A549 treated with AZD9567 at 1 μM for 4 hours (cell line): Measurements from ENCODE around the gene DGKA. TPM values are rescaled to one million over a fixed set of nuclear protein-coding genes. Genes with fewer than 3 reads are reported as not detected.

ENCODE experiments used
- total RNA-seq: library from RNA; stranded (reverse); fragments of 200-300 nt; extraction: Qiagen RNA extraction; gene quantifications from 5 replicates; pipeline ENCODE4 v1.2.3, GENCODE V29; 2022; ENCODE audit not compliant: insufficient read depth

Gene DGKA
- total RNA-seq = 16.5 to 52.6 TPM (median 18.3 TPM) in 5 replicates

DNA sequence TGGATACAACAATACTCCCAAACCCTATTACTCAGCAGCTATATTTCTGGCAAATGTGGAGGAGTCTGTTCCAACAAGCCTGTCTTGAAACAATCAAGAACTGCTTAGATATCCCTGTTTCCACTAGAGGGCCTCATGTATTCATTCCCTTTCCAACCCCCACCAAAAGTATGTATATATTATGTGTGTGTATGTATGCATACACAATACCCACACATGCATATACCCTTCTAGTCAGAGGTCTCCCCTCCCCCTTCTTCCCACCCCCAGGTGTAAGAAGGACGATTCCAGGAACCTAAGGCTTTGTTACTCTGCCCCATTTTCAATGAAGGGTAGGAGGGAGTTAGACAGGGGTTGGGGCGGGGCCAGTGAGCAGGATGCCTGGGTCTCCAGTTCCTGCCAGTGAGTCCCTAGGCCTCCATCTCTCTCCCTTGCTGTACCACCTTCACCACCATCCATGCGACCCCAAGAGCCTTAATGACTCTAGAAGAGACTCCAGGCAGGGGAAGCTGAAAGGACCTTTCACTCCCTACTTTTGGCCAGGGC, at the start of gene DGKA:
DGKA (plus strand) TSS at position 392 of the 546 bp plus-strand sequence. CDS start 5,342 bp downstream, outside the sequence.

DNA sequence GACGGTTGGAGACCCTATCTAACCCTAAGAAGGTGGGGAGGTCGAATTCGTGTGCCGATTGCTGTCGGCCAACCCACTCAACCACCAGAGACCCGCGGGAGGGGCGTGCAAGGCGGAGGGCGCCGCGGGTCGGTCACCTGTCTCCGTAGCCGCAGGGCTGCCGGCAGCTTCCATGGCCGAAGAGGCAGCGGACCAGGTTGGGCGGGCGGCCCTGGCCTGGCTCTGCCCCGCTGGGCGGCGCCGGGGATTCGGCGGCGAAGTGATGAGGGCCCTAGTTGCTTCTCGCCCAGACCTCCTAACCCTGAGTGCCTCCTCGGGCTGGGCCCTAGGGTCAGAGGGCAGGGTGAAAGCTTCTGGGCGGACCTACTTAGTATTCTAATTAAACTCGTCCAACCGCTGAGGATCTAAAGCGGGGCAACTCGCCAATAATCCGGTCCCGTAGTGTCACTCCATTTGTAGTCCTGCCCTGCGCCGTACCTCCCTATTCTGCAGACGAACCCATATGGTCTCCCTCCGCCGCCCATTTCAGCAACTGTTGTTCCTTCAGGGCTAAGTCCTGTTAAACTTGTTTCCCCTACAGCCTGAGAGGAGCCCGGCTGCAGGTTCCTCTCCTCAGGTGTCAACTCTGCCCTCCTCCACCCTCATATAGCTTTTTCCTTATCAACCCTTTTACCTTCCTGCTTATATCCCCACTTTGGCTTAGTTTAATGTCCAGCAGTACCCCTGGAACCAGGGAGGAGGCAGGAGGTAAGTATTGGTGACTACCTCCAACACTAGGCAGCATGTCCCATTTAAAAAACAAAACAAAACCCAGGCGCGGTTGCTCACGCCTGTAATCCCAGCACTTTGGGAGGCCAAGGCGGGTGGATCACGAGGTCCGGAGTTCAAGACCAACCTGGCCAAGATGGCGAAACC, 3.1 kb upstream of the DGKA start, which contains the start of gene PYM1:
PYM1 (minus strand) TSS at position 307 of the 915 bp plus-strand sequence; CDS start at position 174, 133 bp downstream.

DNA sequence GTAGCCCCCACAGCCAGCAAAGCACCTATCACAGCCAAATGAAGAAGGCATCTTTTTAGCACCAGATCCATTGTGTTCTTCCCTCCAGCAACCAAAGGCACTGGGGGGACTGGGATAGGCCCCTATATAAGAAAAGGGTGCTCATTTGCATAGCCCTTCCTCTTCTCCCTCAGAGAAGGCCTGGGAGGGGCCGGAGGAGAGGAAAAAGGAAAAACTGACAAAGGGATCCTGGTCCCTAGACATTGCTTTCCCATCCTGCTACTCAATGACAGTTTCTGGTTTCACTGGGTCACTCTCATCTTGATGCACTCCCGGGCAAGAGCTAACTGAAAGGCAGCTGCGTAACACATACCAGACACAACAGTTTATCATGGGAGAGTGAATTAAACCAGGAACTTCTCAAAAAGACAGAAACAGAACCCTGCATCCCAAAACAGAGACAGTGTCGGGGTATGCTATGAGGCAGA, 35.0 kb downstream of the DGKA start, which contains the start of gene PMEL:
PMEL (minus strand) TSS at position 102 of the 467 bp plus-strand sequence; CDS start at position 71, 31 bp downstream.

DNA sequence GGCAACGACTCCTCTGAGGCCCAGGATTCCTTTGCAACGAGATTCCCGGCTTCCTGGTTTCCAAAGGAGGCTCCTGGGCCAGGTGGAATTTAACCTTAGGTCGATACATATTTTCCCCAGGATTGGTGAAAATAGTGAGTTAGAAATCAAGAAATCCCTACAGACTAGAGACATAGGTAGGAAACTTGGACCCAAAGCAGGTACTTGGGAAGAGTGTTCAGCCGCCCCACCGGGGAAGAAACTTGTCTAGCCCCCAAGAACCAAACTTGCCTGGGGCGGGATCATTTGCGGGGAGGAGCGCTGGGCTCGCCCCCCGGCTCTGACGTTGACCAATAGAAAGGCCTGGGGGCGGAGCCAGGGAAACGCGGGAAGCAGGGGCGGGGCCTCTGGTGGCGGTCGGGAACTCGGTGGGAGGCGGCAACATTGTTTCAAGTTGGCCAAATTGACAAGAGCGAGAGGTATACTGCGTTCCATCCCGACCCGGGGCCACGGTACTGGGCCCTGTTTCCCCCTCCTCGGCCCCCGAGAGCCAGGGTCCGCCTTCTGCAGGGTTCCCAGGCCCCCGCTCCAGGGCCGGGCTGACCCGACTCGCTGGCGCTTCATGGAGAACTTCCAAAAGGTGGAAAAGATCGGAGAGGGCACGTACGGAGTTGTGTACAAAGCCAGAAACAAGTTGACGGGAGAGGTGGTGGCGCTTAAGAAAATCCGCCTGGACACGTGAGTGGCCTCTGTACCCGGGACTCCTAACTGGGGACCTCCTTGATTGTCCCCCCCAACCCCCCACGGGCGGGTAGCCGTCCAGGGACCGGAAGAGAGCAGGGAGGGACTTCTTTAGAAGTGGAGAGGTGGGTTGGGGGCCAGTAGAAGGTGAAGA, 35.7 kb downstream of the DGKA start, which contains the start of gene CDK2:
CDK2 (plus strand) TSS at position 423 of the 874 bp plus-strand sequence; CDS start at position 602, 179 bp downstream.

DNA sequence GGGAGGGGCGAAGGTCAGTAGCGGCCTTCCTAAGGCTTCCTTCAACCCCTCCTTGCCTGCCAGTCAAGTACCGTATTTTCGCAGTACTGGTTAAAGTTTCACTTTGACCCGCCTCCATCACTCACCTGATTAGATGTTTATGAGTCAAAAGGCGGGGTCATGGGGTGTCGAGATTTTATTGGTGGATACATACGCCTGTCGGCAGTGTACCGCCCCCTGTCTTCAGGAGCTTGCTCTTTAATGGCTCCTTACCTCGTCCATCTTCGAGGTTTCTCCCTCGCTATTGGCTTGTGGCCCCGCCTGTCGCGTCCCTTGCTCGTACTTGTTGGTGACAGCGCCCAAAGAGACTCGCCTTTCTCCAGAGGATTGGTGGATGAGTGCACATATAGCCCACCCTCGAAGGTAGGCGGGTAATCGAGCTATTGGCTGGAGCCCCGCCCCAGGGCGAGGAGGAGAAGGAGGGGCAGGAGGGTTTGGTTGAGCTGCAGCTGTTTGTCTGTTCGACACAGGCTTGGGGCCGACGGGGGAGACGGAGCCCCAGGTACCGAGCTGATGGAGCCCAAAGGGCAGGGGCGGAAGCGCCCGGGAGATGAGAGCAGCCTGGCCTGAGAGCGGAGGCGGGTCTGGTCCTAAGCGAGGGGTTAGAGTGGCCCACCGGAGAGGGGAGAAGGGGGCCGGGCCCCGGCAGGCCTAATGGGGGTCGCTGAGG, 42.8 kb downstream of the DGKA start, which contains the start of gene RAB5B:
RAB5B (plus strand) TSS at position 480 of the 709 bp plus-strand sequence. CDS start 12,883 bp downstream, outside the sequence.

DNA sequence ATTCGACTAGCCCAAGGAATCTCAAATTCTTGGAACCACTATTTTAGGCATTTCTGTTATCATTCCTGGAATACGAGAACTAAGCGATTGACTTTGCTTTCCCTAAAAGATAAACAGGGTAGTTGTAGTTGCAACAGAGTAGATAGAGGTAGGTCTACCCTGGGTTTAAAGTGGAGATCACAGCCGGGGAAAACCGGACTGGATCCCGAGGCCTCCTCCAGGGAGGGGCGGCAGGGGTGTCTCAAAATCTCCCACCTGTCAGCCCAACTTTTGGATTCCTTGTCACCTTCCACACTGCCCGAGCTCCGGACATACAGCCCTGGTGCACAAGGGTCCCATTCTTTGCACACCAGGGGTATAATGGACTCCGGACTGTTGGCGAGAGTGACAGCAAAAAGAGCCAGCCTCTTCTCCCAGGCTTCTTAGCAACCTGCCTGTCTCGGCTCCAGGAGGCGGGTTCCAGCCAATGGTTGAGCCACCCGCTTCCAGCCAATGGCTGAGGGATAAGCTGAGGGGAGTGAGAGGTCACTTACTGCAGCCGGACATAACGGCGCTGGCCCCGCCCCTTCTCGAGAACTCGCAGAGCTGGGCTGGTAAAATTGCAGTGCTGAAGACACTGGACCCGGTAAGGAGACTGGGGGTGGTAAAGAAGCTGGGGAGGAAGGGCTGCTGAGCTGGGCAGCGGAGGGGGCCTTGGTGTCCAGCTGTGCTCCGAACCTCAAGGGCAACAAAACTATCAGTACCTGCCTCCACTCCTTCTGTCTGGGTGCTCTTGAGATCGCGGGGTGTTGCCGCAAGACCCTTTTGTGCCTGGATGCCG, 66.0 kb downstream of the DGKA start, which contains the start of gene SUOX:
SUOX (plus strand) TSS at position 562 of the 820 bp plus-strand sequence. CDS start 4,946 bp downstream, outside the sequence.

Other genes starting within 250 kb of the DGKA start
- 1.2 to 2.1 TPM (median 1.5 TPM) in 4 of 5 replicates, not detected in the other for gene ITGA7, start 223.3 kb upstream of the DGKA start, total RNA-seq
- 142 to 155 TPM (median 144 TPM) in 5 replicates for gene BLOC1S1, start 215.1 kb upstream of the DGKA start, total RNA-seq
- 2.0 to 2.7 TPM (median 2.5 TPM) in 4 of 5 replicates, not detected in the other for gene RDH5, start 210.8 kb upstream of the DGKA start, total RNA-seq
- gene CD63, start 202.2 kb upstream of the DGKA start, total RNA-seq = 645 to 708 TPM (median 655 TPM) in 5 replicates
- gene GDF11, start 188.0 kb upstream of the DGKA start, total RNA-seq = 3.7 to 5.1 TPM (median 4.6 TPM) in 5 replicates
- 90.8 to 133 TPM (median 92.8 TPM) in 5 replicates for gene SARNP, start 113.4 kb upstream of the DGKA start, total RNA-seq
- 100 to 110 TPM (median 108 TPM) in 5 replicates for gene ORMDL2, start 113.1 kb upstream of the DGKA start, total RNA-seq
- gene DNAJC14, start 101.6 kb upstream of the DGKA start, total RNA-seq = 16.2 to 29.2 TPM (median 18.3 TPM) in 5 replicates
- gene MMP19, start 88.2 kb upstream of the DGKA start, total RNA-seq = 0.12 to 0.29 TPM (median 0.20 TPM) in 4 of 5 replicates, not detected in the other
- gene PYM1, start 3.3 kb upstream of the DGKA start, total RNA-seq = 38.0 to 46.9 TPM (median 40.9 TPM) in 5 replicates
- gene PMEL, start 34.9 kb downstream of the DGKA start, total RNA-seq = 0.73 to 2.4 TPM (median 0.96 TPM) in 5 replicates
- 46.4 to 94.3 TPM (median 55.3 TPM) in 5 replicates for gene CDK2, start 35.7 kb downstream of the DGKA start, total RNA-seq
- gene RAB5B, start 42.9 kb downstream of the DGKA start, total RNA-seq = 27.4 to 34.9 TPM (median 33.8 TPM) in 5 replicates
- 6.4 to 10.7 TPM (median 8.1 TPM) in 5 replicates for gene SUOX, start 66.1 kb downstream of the DGKA start, total RNA-seq
- gene IKZF4, start 89.9 kb downstream of the DGKA start, total RNA-seq = 1.5 to 2.2 TPM (median 1.9 TPM) in 5 replicates
- 460 to 862 TPM (median 750 TPM) in 5 replicates for gene RPS26, start 110.8 kb downstream of the DGKA start, total RNA-seq
- gene ERBB3, start 149.0 kb downstream of the DGKA start, total RNA-seq = 0.93 to 5.5 TPM (median 1.8 TPM) in 5 replicates
- gene PA2G4, start 173.4 kb downstream of the DGKA start, total RNA-seq = 280 to 304 TPM (median 287 TPM) in 5 replicates
- gene RPL41, start 185.5 kb downstream of the DGKA start, total RNA-seq = 3,768 to 6,003 TPM (median 5,882 TPM) in 5 replicates
- gene ZC3H10, start 187.1 kb downstream of the DGKA start, total RNA-seq = 2.7 to 3.5 TPM (median 3.0 TPM) in 5 replicates
- 59.9 to 76.2 TPM (median 68.0 TPM) in 5 replicates for gene ESYT1, start 197.1 kb downstream of the DGKA start, total RNA-seq
- gene MYL6B, start 221.4 kb downstream of the DGKA start, total RNA-seq = 45.1 to 79.4 TPM (median 77.9 TPM) in 5 replicates
- 2,096 to 2,356 TPM (median 2,204 TPM) in 5 replicates for gene MYL6, start 227.2 kb downstream of the DGKA start, total RNA-seq